ENCODE data around the gene ESPL1. TPM values are rescaled to one million over a fixed set of nuclear protein-coding genes. Genes with fewer than 3 reads are reported as not detected.
"Not testable (repeated sequence)": the region's sequence is repeated elsewhere in the genome, so short reads cannot be mapped to it uniquely, and the experiment has no call there.

The ESPL1 gene
- total RNA-seq, 2 experiments from 2014 or later = 70.0 to 77.2 TPM

DNA sequence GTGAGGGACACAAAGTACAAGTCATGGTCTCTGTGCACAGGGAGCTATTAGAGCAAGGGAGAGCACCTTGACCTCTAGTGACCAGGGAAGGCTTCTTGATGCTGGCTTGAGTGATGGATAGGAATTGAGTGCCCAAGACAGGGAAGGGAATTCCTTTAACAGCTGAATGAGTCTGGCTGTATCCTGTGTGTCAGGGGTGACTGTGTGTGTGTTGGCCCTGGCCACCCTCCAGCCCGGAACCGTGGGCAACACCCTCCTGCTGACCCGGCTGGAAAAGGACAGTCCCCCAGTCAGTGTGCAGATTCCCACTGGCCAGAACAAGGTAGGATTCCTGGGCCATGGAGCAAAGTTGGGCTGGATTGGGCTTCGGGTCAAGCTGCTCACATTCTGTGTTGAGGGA, 21.8 kb downstream of the ESPL1 start:
- no peak for DNase-seq
- Mint-ChIP-seq H3K36me3 (peaks cover 59% of the 10 kb centered on the region), H3K9me3 (no peaks in the 10 kb centered on the region), H3K27me3 (no peaks in the 10 kb centered on the region), H3K4me3 (no peak overlapping the region), H3K4me1 (ENCODE audit: low read depth) (peaks cover 22% of the 10 kb centered on the region), H3K27ac (peak overlapping the region; percentile 44)
- ChIA-PET CTCF (interaction anchor here (1.1 to 8.4 kb wide), 12 partner anchors 12 to 131 kb away, joined by 3 to 172 read pairs (median 8); partner anchors contain the start of genes AAAS and ESPL1), POLR2A (interaction anchor here (1.0 to 1.8 kb wide), 3 partner anchors 11 to 25 kb away, joined by 3 to 8 read pairs (median 5); no protein-coding TSS in a partner anchor)
- intact Hi-C loops (cut with micrococcal nuclease) = no loop called here

DNA sequence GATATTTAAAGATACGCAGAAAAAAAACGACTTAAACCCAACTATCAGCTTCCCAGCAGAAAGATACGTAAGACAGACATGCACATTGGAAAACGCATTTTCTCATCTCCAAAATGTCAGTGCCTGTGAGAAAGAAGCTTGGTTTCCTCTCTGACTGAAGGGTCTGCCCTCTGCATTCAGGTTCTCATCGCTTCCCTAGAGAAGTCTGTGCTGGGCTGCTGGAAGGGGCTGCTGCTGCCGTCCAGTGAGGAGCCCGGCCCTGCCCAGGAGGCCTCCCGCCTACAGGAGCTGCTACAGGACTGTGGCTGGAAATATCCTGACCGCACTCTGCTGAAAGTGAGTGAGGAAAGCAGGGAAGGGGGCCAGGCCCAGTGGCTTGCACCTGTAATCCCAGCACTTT, 22.6 kb downstream of the ESPL1 start:
- Mint-ChIP-seq H3K4me3 (no peak overlapping the region), H3K4me1 (ENCODE audit: low read depth) (peaks cover 28% of the 10 kb centered on the region), H3K9me3 (no peaks in the 10 kb centered on the region), H3K36me3 (peaks cover 63% of the 10 kb centered on the region), H3K27ac (peak overlapping the region; percentile 44), H3K27me3 (no peaks in the 10 kb centered on the region)
- ChIA-PET POLR2A (interaction anchor here (0.9 to 1.8 kb wide), 7 partner anchors 9 to 110 kb away, joined by 3 to 8 read pairs (median 4); partner anchors contain the start of genes AAAS, CSAD, MYG1 and ZNF740), CTCF (interaction anchor here (0.6 to 8.4 kb wide), 20 partner anchors 11 to 243 kb away, joined by 3 to 172 read pairs (median 5); partner anchors contain the start of genes AAAS, CSAD, ESPL1 and ZNF740)
- peak; percentile 22 for DNase-seq
- intact Hi-C loops (cut with micrococcal nuclease) = no loop called here

DNA sequence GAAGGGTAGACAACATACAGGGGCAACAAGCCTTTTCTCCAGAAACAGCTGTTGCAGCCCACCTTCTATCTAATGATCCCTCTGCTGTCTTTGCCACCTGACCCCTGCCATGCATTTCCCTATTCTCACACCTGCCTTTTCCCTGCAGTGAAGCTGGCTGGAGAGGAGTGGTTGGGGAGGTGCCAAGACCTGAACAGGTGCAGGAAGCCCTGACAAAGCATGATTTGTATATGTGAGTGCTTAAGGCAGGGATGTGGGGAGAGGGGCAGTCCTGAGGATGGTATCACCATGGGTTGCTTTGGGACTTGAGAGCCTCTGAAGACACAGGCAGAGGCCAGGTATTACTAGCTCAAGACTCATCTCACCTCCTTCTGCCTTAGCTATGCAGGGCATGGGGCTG, 24.3 kb downstream of the ESPL1 start:
- Mint-ChIP-seq H3K36me3 (peaks cover 64% of the 10 kb centered on the region), H3K4me3 (no peak overlapping the region), H3K27me3 (no peaks in the 10 kb centered on the region), H3K9me3 (no peaks in the 10 kb centered on the region), H3K4me1 (ENCODE audit: low read depth) (peaks cover 40% of the 10 kb centered on the region), H3K27ac (no peak overlapping the region)
- intact Hi-C loops (cut with micrococcal nuclease) = no loop called here
- no peak for DNase-seq
- ChIA-PET CTCF (interaction anchor here (1.0 to 8.4 kb wide), 3 partner anchors 29 to 82 kb away, joined by 3 to 172 read pairs (median 12); partner anchors contain the start of gene AAAS), POLR2A (interaction anchor here (1.0 kb wide), 1 partner anchor 64 kb away, joined by 3 read pairs; no protein-coding TSS in a partner anchor)

DNA sequence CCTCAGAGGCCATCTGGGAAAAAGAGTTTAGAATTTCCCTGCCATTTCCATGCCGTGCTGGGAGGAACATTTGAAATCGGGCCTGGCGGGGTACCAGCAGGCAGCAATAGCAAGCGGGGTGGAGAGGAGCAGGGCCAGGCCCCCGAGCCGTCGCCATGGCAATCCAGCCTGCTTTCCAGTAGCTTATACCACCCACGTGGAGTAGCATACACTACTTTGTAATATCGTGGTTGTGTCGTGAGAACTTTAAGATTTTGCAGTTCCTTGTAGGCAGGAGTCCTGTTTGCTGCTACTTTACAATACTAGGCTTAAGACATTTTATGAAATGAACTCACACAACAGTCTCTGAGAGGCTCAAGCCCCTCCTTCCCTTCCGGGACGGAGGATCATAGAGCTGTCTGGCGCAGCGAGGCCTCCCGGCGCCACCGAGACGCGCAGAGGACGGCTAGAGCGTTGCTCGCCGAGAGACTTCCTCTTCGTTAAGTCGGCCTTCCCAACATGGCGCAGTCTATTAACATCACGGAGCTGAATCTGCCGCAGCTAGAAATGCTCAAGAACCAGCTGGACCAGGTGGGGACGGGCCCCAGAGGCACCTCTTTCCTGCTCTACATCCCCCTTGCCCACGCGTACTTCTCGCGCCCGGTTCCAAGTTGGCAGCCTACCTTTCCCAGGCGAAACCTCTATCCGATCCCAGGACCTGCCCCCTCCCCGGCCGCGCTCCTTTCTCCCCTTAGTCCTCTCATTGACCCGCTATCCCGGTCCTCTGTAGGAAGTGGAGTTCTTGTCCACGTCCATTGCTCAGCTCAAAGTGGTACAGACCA, 27.2 kb downstream of the ESPL1 start, which contains the start of gene PFDN5:
PFDN5 (plus strand) TSS at position 473 of the 821 bp plus-strand sequence; CDS start at position 499, 26 bp downstream.
- ChIA-PET CTCF (interaction anchor here (0.7 to 5.8 kb wide), 13 partner anchors 9 to 230 kb away, joined by 3 to 54 read pairs (median 4); partner anchors contain the start of genes AAAS and ITGB7), POLR2A (interaction anchor here (0.9 to 1.9 kb wide), 9 partner anchors 12 to 95 kb away, joined by 3 to 15 read pairs (median 4); partner anchors contain the start of genes AAAS, ESPL1 and ITGB7)
- H3K27me3 Mint-ChIP-seq = no peaks in the 10 kb centered on the region
- peak; percentile 92 for DNase-seq
- peaks cover 65% of the 10 kb centered on the region for H3K36me3 Mint-ChIP-seq
- H3K4me3 Mint-ChIP-seq = peak within 1 kb of the TSS; percentile 99
- H3K27ac Mint-ChIP-seq = peak within 1 kb of the TSS; percentile 94
- intact Hi-C loops (cut with micrococcal nuclease) = loop anchor here (1.0 to 5.0 kb wide), 5 partner anchors 26 to 136 kb away; partner anchors contain the start of genes AAAS and ESPL1
- H3K9me3 Mint-ChIP-seq = no peaks in the 10 kb centered on the region
- H3K4me1 Mint-ChIP-seq (ENCODE audit: low read depth) = peaks cover 53% of the 10 kb centered on the region

DNA sequence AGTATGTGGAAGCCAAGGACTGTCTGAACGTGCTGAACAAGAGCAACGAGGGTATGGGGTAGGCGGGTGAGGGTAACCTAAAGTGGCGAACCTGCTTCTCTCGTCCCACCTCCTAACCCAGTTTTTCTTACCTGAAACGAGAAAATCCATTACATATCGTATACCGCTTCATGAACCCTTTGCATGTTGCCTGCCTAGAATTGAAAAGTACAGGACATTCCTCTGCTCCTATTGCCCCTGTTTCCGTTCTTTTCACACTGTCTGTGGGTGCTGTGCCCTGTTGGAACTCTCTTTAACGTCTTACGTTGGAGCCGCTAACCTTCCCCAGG, 27.8 kb downstream of the ESPL1 start:
- Mint-ChIP-seq H3K4me3 (peak overlapping the region; percentile 99), H3K27ac (peak overlapping the region; percentile 94), H3K36me3 (peaks cover 64% of the 10 kb centered on the region), H3K27me3 (no peaks in the 10 kb centered on the region), H3K4me1 (ENCODE audit: low read depth) (peaks cover 53% of the 10 kb centered on the region), H3K9me3 (no peaks in the 10 kb centered on the region)
- POLR2A ChIA-PET = interaction anchor here (0.9 to 1.9 kb wide), 8 partner anchors 12 to 89 kb away, joined by 3 to 15 read pairs (median 4); partner anchors contain the start of genes AAAS, ESPL1 and ITGB7
- intact Hi-C loops (cut with micrococcal nuclease) = loop anchor here (1.0 to 5.0 kb wide), 5 partner anchors 25 to 137 kb away; partner anchors contain the start of genes AAAS and ESPL1
- CTCF ChIA-PET = interaction anchor here (0.8 to 5.8 kb wide), 12 partner anchors 9 to 230 kb away, joined by 3 to 54 read pairs (median 4); partner anchors contain the start of genes AAAS and ITGB7
- no peak for DNase-seq

DNA sequence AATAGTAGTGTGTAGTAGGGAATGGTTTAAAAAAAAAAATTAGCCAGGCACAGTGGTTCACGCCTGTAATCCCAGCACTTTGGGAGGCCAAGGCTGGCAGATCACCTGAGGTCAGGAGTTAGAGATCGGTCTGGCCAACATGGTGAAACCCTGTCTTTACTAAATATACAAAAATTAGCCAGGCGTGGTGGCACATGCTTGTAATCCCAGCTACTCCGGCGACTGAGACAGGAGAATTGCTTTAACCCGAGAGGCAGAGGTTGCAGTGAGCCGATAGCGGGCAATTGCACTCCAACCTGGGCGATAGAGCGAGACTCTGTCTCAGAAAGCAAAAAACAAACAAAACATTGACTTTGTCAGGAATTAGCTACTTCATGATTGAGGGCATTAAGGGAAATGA, 29.0 kb downstream of the ESPL1 start:
- H3K4me3 Mint-ChIP-seq, H3K27me3 Mint-ChIP-seq, H3K9me3 Mint-ChIP-seq, DNase-seq: not testable (repeated sequence)
- intact Hi-C loops (cut with micrococcal nuclease) = loop anchor here (5.0 kb wide), 1 partner anchor 45 kb away; a partner anchor contains a TSS
- ChIA-PET CTCF (interaction anchor here (0.6 to 5.8 kb wide), 3 partner anchors 25 to 84 kb away, joined by 3 to 66 read pairs (median 54); partner anchors contain the start of gene AAAS), POLR2A (interaction anchor here (1.6 kb wide), 1 partner anchor 14 kb away, joined by 3 read pairs; no protein-coding TSS in a partner anchor)
- H3K36me3 Mint-ChIP-seq = peaks cover 61% of the 10 kb centered on the region
- H3K4me1 Mint-ChIP-seq (ENCODE audit: low read depth) = peaks cover 63% of the 10 kb centered on the region
- peak overlapping the region; percentile 24 for H3K27ac Mint-ChIP-seq

DNA sequence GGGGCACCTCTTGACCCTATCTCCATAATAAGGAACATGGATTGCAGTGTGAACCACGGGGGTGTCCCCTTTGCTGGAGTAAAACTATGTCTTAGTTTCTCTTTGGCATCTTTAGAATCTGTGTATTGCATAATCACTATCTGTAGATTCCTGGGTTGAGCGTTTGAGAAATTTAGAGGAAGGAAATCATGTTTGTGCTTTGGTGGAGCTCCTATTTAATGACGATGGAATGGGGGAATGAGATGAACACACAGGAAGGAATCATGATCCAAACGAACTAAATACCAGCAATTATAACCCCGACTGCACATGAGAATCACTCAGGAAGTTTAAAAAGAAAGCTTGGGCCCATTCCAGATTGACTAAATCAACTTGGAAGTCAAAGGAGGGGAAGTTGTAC, 30.1 kb downstream of the ESPL1 start:
- peaks cover 62% of the 10 kb centered on the region for H3K36me3 Mint-ChIP-seq
- ChIA-PET CTCF (interaction anchor here (1.0 to 5.8 kb wide), 5 partner anchors 24 to 85 kb away, joined by 3 to 66 read pairs (median 6); partner anchors contain the start of gene AAAS), POLR2A (interaction anchor here (0.6 to 1.9 kb wide), 4 partner anchors 30 to 119 kb away, joined by 3 to 7 read pairs (median 4); partner anchors contain the start of gene ESPL1)
- peaks cover 70% of the 10 kb centered on the region for H3K4me1 Mint-ChIP-seq (ENCODE audit: low read depth)
- peak overlapping the region; percentile 85 for H3K27ac Mint-ChIP-seq
- no peak overlapping the region for H3K4me3 Mint-ChIP-seq
- intact Hi-C loops (cut with micrococcal nuclease) = loop anchor here (5.0 kb wide), 1 partner anchor 46 kb away; a partner anchor contains a TSS
- no peaks in the 10 kb centered on the region for H3K27me3 Mint-ChIP-seq
- no peaks in the 10 kb centered on the region for H3K9me3 Mint-ChIP-seq
- no peak for DNase-seq

DNA sequence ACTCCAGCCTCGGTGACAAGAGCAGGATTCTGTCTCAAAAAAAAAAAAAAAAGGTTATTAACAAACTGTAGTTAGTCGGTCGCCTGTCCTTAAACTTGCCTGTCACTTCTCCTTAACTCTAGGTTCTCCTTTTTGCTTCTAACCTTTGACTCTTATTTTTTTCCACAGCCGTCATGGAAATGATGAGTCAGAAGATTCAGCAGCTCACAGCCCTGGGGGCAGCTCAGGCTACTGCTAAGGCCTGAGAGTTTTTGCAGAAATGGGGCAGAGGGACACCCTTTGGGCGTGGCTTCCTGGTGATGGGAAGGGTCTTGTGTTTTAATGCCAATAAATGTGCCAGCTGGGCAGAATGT, 31.0 kb downstream of the ESPL1 start:
- Mint-ChIP-seq H3K36me3 (peaks cover 57% of the 10 kb centered on the region), H3K4me1 (ENCODE audit: low read depth) (peaks cover 70% of the 10 kb centered on the region), H3K9me3 (no peaks in the 10 kb centered on the region), H3K27me3 (no peaks in the 10 kb centered on the region), H3K27ac (peak overlapping the region; percentile 85), H3K4me3 (peak overlapping the region; percentile 89)
- intact Hi-C loops (cut with micrococcal nuclease) = loop anchor here (1.0 to 5.0 kb wide), 4 partner anchors 22 to 142 kb away; partner anchors contain the start of genes AAAS, CSAD, PRR13 and ZNF740
- ChIA-PET CTCF (interaction anchor here (0.6 to 5.8 kb wide), 13 partner anchors 10 to 139 kb away, joined by 3 to 66 read pairs (median 5); partner anchors contain the start of genes AAAS and ESPL1), POLR2A (interaction anchor here (0.6 to 1.9 kb wide), 14 partner anchors 8 to 120 kb away, joined by 3 to 19 read pairs (median 4); partner anchors contain the start of genes AAAS, CSAD, ESPL1 and SP1)
- DNase-seq = peak; percentile 63

DNA sequence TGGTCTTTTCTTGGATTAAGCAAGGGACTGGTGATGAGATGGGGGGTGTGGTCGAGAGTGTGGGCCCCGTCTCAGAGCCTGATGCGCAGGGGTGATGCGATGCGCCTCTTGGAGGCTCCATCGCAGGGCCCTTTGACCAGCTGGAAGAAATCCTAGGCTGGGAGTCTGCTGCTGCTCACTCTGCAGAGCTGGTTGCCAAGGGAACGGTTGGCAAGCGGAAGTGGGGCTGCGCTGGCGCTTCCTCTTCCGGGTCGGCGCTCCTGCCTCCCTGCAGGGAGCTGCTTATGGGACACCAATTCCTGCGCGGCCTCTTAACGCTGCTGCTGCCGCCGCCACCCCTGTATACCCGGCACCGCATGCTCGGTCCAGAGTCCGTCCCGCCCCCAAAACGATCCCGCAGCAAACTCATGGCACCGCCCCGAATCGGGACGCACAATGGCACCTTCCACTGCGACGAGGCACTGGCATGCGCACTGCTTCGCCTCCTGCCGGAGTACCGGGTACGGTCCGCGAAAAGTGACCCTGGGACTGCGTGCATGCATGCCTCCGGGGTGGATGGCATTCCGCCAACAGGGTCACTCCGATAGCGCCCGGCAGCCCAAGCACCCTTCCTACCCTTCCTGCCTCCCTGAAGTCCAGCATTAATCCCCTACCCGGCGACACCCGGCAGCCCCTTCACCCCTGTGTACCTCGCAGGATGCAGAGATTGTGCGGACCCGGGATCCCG, 31.5 kb downstream of the ESPL1 start, which contains the start of gene MYG1:
MYG1 (plus strand) TSS at position 242 of the 727 bp plus-strand sequence; CDS start at position 285, 43 bp downstream.
- ChIA-PET POLR2A (interaction anchor here (0.6 to 1.9 kb wide), 14 partner anchors 8 to 119 kb away, joined by 3 to 19 read pairs (median 4); partner anchors contain the start of genes AAAS, CSAD, ESPL1 and SP1), CTCF (interaction anchor here (0.6 to 5.8 kb wide), 11 partner anchors 11 to 140 kb away, joined by 3 to 66 read pairs (median 5); partner anchors contain the start of genes AAAS and ESPL1)
- no peaks in the 10 kb centered on the region for H3K27me3 Mint-ChIP-seq
- DNase-seq = peak; percentile 92
- H3K9me3 Mint-ChIP-seq = no peaks in the 10 kb centered on the region
- H3K4me1 Mint-ChIP-seq (ENCODE audit: low read depth) = peaks cover 69% of the 10 kb centered on the region
- peaks cover 55% of the 10 kb centered on the region for H3K36me3 Mint-ChIP-seq
- H3K27ac Mint-ChIP-seq = peak within 1 kb of the TSS; percentile 85
- intact Hi-C loops (cut with micrococcal nuclease) = loop anchor here (1.0 to 5.0 kb wide), 4 partner anchors 22 to 142 kb away; partner anchors contain the start of genes AAAS, CSAD, PRR13 and ZNF740
- H3K4me3 Mint-ChIP-seq = peak within 1 kb of the TSS; percentile 89

DNA sequence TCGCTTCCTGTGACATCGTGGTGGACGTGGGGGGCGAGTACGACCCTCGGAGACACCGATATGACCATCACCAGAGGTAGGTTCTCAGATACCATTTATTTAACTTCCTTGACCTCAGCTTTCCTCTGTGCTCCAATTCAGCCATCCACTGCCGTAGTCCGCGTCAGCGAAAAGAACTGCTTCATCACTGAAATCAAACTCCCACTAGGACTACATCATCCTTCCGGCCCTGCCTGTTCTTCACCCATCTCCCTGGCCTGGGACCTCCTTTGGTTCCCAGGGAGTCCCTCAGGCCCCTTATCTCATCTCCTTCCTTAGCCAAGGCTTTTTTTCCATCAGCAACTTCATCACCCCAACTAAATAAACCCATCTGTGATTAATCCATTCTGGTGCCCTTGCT, 32.1 kb downstream of the ESPL1 start:
- Mint-ChIP-seq H3K4me3 (peak overlapping the region; percentile 89), H3K4me1 (ENCODE audit: low read depth) (peaks cover 64% of the 10 kb centered on the region), H3K36me3 (peaks cover 52% of the 10 kb centered on the region), H3K27ac (peak overlapping the region; percentile 85), H3K9me3 (no peaks in the 10 kb centered on the region), H3K27me3 (no peaks in the 10 kb centered on the region)
- CTCF ChIA-PET = interaction anchor here (0.9 to 5.8 kb wide), 9 partner anchors 11 to 208 kb away, joined by 3 to 66 read pairs (median 6); partner anchors contain the start of genes AAAS and ESPL1
- POLR2A ChIA-PET = interaction anchor here (0.7 to 1.6 kb wide), 6 partner anchors 10 to 119 kb away, joined by 4 to 19 read pairs (median 5); partner anchors contain the start of genes AAAS, CSAD, ESPL1 and ZNF740
- peak; percentile 42 for DNase-seq
- intact Hi-C loops (cut with micrococcal nuclease) = no loop called here
